Loucy (cell line): Measurements from ENCODE around the gene UQCC5.

Experiments
- H2AFZ ChIP-seq: fragments of 200-600 bp; sonication (generic); 2 replicates; pipeline ENCODE4 v1.6.0; 2016; ENCODE audit warnings: antibody characterized with exemption, mild to moderate bottlenecking, low read length, moderate library complexity
- H3F3A ChIP-seq: fragments of 200-600 bp; 2 replicates; pipeline ENCODE4 v1.6.0; 2016; ENCODE audit warnings: antibody characterized with exemption, low read depth, mild to moderate bottlenecking
- H3K27me3 ChIP-seq: fragments of 200-600 bp; sonication (generic); 2 replicates; pipeline ENCODE4 v1.6.1; 2014; ENCODE audit warnings: low read length, mild to moderate bottlenecking; ENCODE audit not compliant: insufficient read depth, poor library complexity, severe bottlenecking
- H3K36me3 ChIP-seq: fragments of 200-600 bp; sonication (generic); 2 replicates; pipeline ENCODE4 v1.6.1; 2016; ENCODE audit warnings: low read length; ENCODE audit not compliant: insufficient read depth
- H3K4me1 ChIP-seq: fragments of 200-600 bp; sonication (generic); 2 replicates; pipeline ENCODE4 v1.5.1; 2014; ENCODE audit warnings: low read length, mild to moderate bottlenecking; ENCODE audit not compliant: insufficient read depth, poor library complexity, severe bottlenecking
- H3K4me2 ChIP-seq: fragments of 200-600 bp; sonication (generic); 2 replicates; pipeline ENCODE4 v1.6.0; 2014; ENCODE audit warnings: antibody characterized with exemption, low read length, low read depth, mild to moderate bottlenecking; ENCODE audit not compliant: poor library complexity, severe bottlenecking
- H3K4me3 ChIP-seq: fragments of 200-600 bp; sonication (generic); 2 replicates; pipeline ENCODE4 v1.5.1; 2014; ENCODE audit warnings: low read length, mild to moderate bottlenecking, mixed read lengths; ENCODE audit not compliant: poor library complexity, severe bottlenecking
- H3K79me2 ChIP-seq: fragments of 200-600 bp; sonication (generic); 2 replicates; pipeline ENCODE4 v1.6.1; 2014; ENCODE audit warnings: low read length; ENCODE audit not compliant: insufficient read depth
- H3K9ac ChIP-seq: fragments of 200-600 bp; sonication (generic); 2 replicates; pipeline ENCODE4 v1.6.0; 2014; ENCODE audit warnings: mild to moderate bottlenecking, low read depth, low read length, moderate library complexity; ENCODE audit not compliant: poor library complexity, severe bottlenecking
- H3K9me2 ChIP-seq: fragments of 200-600 bp; sonication (generic); replicated peaks from 2 replicates; pipeline ENCODE4 v1.6.1; 2016; ENCODE audit warnings: low read depth, low read length, mixed read lengths
- H3K9me3 ChIP-seq: fragments of 200-600 bp; sonication (generic); 2 replicates; pipeline ENCODE4 v1.6.1; 2014; ENCODE audit warnings: mild to moderate bottlenecking, antibody characterized with exemption, low read length, low read depth; ENCODE audit not compliant: insufficient read depth
- H4K20me1 ChIP-seq: fragments of 200-600 bp; sonication (generic); 2 replicates; pipeline ENCODE4 v1.6.0; 2014; ENCODE audit warnings: antibody characterized with exemption, low read length, mild to moderate bottlenecking; ENCODE audit not compliant: insufficient read depth, poor library complexity, severe bottlenecking
- CTCF ChIP-seq: fragments of 200-600 bp; sonication (generic); conservative IDR thresholded peaks from 2 replicates; pipeline ENCODE4 v1.5.1; 2014; ENCODE audit warnings: mild to moderate bottlenecking, antibody characterized with exemption, low read length
- EZH2phosphoT487 ChIP-seq: fragments of 200-600 bp; IDR thresholded peaks from 2 replicates; pipeline ENCODE4 v1.6.1; 2018; ENCODE audit warnings: antibody characterized with exemption, mild to moderate bottlenecking, moderate library complexity, borderline replicate concordance

UQCC5 gene

GRCh38 chr3:52511509-52511908, 24.9 kb upstream of the UQCC5 start:
- Histone ChIP-seq H3K9ac (no peak overlapping the region), H2AFZ (no peak overlapping the region), H3K79me2 (no peaks in the 10 kb centered on the region), H3K4me1 (no peaks in the 10 kb centered on the region), H3K27me3 (no peaks in the 10 kb centered on the region), H3K36me3 (no peaks in the 10 kb centered on the region), H4K20me1 (no peaks in the 10 kb centered on the region), H3K9me3 (no peaks in the 10 kb centered on the region), H3K9me2 (no peaks in the 10 kb centered on the region), H3K4me2 (no peak overlapping the region), H3K4me3 (no peak overlapping the region), H3F3A (no peaks in the 10 kb centered on the region)
- TF ChIP-seq EZH2phosphoT487 (no peak), CTCF (no peak)

- TF ChIP-seq EZH2phosphoT487 = no peak
- TF ChIP-seq CTCF = no peak
- H3K4me3 ChIP-seq = no peak overlapping the region
- H3K27me3 ChIP-seq = no peaks in the 10 kb centered on the region
- no peaks in the 10 kb centered on the region for H3K79me2 ChIP-seq
- H2AFZ ChIP-seq = no peak overlapping the region
- no peaks in the 10 kb centered on the region for H3F3A ChIP-seq
- H3K9ac ChIP-seq = no peak overlapping the region
- no peaks in the 10 kb centered on the region for H3K9me3 ChIP-seq
- H4K20me1 ChIP-seq = no peaks in the 10 kb centered on the region
- no peak overlapping the region for H3K4me2 ChIP-seq
- no peaks in the 10 kb centered on the region for H3K9me2 ChIP-seq
- no peaks in the 10 kb centered on the region for H3K4me1 ChIP-seq
- no peaks in the 10 kb centered on the region for H3K36me3 ChIP-seq
Observed at GRCh38 chr3:52512105-52512504, 24.3 kb upstream of the UQCC5 start.

GRCh38 chr3:52512727-52513126, 23.7 kb upstream of the UQCC5 start:
- Histone ChIP-seq H3K27me3 (no peaks in the 10 kb centered on the region), H3K9ac (no peak overlapping the region), H3K79me2 (no peaks in the 10 kb centered on the region), H4K20me1 (no peaks in the 10 kb centered on the region), H3K9me3 (no peaks in the 10 kb centered on the region), H3F3A (no peaks in the 10 kb centered on the region), H2AFZ (no peak overlapping the region), H3K4me3 (no peak overlapping the region), H3K36me3 (no peaks in the 10 kb centered on the region), H3K9me2 (no peaks in the 10 kb centered on the region), H3K4me2 (no peak overlapping the region), H3K4me1 (no peaks in the 10 kb centered on the region)
- TF ChIP-seq CTCF (no peak), EZH2phosphoT487 (no peak)
